Measurements from ENCODE around the gene NUDT7. TPM values are rescaled to one million over a fixed set of nuclear protein-coding genes. Genes with fewer than 3 reads are reported as not detected.

NUDT7 gene
- total RNA-seq, 1 donor, result 5.1 TPM

GRCh38 chr16:77721752-77722308 is 484 bp upstream of the NUDT7 start:
- Histone ChIP-seq H3K9me3 (ENCODE audit: low read depth, low read length) (no peaks in the 10 kb centered on the region), H3K79me2 (ENCODE audit: insufficient read depth, low read length) (no peaks in the 10 kb centered on the region), H2AFZ (ENCODE audit: low read length) (peak overlapping the region; percentile 53), H3K4me2 (ENCODE audit: insufficient read depth, low read length) (peak overlapping the region; percentile 94), H3K4me3 (ENCODE audit: insufficient read depth, low read length) (no peak overlapping the region), H3K36me3 (ENCODE audit: insufficient read depth, low read length) (no peaks in the 10 kb centered on the region), H4K20me1 (ENCODE audit: insufficient read depth, low read length) (no peaks in the 10 kb centered on the region), H3K27ac (ENCODE audit: low read depth, low read length) (no peak overlapping the region), H3K27me3 (ENCODE audit: insufficient read depth, low read length) (no peaks in the 10 kb centered on the region), H3K4me1 (ENCODE audit: insufficient read depth, low read length) (peaks cover 11% of the 10 kb centered on the region)
- no peak for DNase-seq (ENCODE audit: insufficient read length, low spot score, missing footprints)
- TF ChIP-seq, protein P1, sequence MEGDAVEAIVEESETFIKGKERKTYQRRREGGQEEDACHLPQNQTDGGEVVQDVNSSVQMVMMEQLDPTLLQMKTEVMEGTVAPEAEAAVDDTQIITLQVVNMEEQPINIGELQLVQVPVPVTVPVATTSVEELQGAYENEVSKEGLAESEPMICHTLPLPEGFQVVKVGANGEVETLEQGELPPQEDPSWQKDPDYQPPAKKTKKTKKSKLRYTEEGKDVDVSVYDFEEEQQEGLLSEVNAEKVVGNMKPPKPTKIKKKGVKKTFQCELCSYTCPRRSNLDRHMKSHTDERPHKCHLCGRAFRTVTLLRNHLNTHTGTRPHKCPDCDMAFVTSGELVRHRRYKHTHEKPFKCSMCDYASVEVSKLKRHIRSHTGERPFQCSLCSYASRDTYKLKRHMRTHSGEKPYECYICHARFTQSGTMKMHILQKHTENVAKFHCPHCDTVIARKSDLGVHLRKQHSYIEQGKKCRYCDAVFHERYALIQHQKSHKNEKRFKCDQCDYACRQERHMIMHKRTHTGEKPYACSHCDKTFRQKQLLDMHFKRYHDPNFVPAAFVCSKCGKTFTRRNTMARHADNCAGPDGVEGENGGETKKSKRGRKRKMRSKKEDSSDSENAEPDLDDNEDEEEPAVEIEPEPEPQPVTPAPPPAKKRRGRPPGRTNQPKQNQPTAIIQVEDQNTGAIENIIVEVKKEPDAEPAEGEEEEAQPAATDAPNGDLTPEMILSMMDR (IDR thresholded peaks at IDR 0.05; ENCODE audit: extremely low read depth, low read depth, low read length), result no peak

GRCh38 chr16:77723108-77723514 is 797 bp downstream of the NUDT7 start:
- no peaks in the 10 kb centered on the region for H3K9me3 ChIP-seq (ENCODE audit: low read depth, low read length)
- no peaks in the 10 kb centered on the region for H3K27me3 ChIP-seq (ENCODE audit: insufficient read depth, low read length)
- peak overlapping the region; percentile 66 for H3K27ac ChIP-seq (ENCODE audit: low read depth, low read length)
- peak overlapping the region; percentile 85 for H3K4me3 ChIP-seq (ENCODE audit: insufficient read depth, low read length)
- TF ChIP-seq, protein P1 (IDR thresholded peaks at IDR 0.05; ENCODE audit: extremely low read depth, low read depth, low read length), result no peak
- no peak for DNase-seq (ENCODE audit: insufficient read length, low spot score, missing footprints)
- H4K20me1 ChIP-seq (ENCODE audit: insufficient read depth, low read length), result no peaks in the 10 kb centered on the region
- H3K4me1 ChIP-seq (ENCODE audit: insufficient read depth, low read length), result peaks cover 11% of the 10 kb centered on the region
- no peaks in the 10 kb centered on the region for H3K36me3 ChIP-seq (ENCODE audit: insufficient read depth, low read length)
- H3K79me2 ChIP-seq (ENCODE audit: insufficient read depth, low read length), result no peaks in the 10 kb centered on the region
- peak overlapping the region; percentile 94 for H3K4me2 ChIP-seq (ENCODE audit: insufficient read depth, low read length)
- H2AFZ ChIP-seq (ENCODE audit: low read length), result peak overlapping the region; percentile 97

GRCh38 chr16:77724174-77724573 is 1.9 kb downstream of the NUDT7 start:
- Histone ChIP-seq H3K27ac (ENCODE audit: low read depth, low read length) (no peak overlapping the region), H3K4me3 (ENCODE audit: insufficient read depth, low read length) (no peak overlapping the region), H2AFZ (ENCODE audit: low read length) (no peak overlapping the region), H4K20me1 (ENCODE audit: insufficient read depth, low read length) (no peaks in the 10 kb centered on the region), H3K9me3 (ENCODE audit: low read depth, low read length) (no peaks in the 10 kb centered on the region), H3K36me3 (ENCODE audit: insufficient read depth, low read length) (no peaks in the 10 kb centered on the region), H3K4me1 (ENCODE audit: insufficient read depth, low read length) (peaks cover 11% of the 10 kb centered on the region), H3K79me2 (ENCODE audit: insufficient read depth, low read length) (no peaks in the 10 kb centered on the region), H3K4me2 (ENCODE audit: insufficient read depth, low read length) (no peak overlapping the region), H3K27me3 (ENCODE audit: insufficient read depth, low read length) (no peaks in the 10 kb centered on the region)
- TF ChIP-seq, protein P1 (IDR thresholded peaks at IDR 0.05; ENCODE audit: extremely low read depth, low read depth, low read length), result no peak
- DNase-seq (ENCODE audit: insufficient read length, low spot score, missing footprints), result no peak

- no peaks in the 10 kb centered on the region for H4K20me1 ChIP-seq (ENCODE audit: insufficient read depth, low read length)
- H3K4me1 ChIP-seq (ENCODE audit: insufficient read depth, low read length), result peaks cover 9% of the 10 kb centered on the region
- no peak overlapping the region for H3K4me2 ChIP-seq (ENCODE audit: insufficient read depth, low read length)
- no peaks in the 10 kb centered on the region for H3K36me3 ChIP-seq (ENCODE audit: insufficient read depth, low read length)
- H3K79me2 ChIP-seq (ENCODE audit: insufficient read depth, low read length), result no peaks in the 10 kb centered on the region
- no peak overlapping the region for H3K27ac ChIP-seq (ENCODE audit: low read depth, low read length)
- no peak overlapping the region for H3K4me3 ChIP-seq (ENCODE audit: insufficient read depth, low read length)
- H3K27me3 ChIP-seq (ENCODE audit: insufficient read depth, low read length), result no peaks in the 10 kb centered on the region
- H3K9me3 ChIP-seq (ENCODE audit: low read depth, low read length), result no peaks in the 10 kb centered on the region
- no peak overlapping the region for H2AFZ ChIP-seq (ENCODE audit: low read length)
- DNase-seq (ENCODE audit: insufficient read length, low spot score, missing footprints), result no peak
- TF ChIP-seq, protein P1 (IDR thresholded peaks at IDR 0.05; ENCODE audit: extremely low read depth, low read depth, low read length), result no peak
Measured at GRCh38 chr16:77729951-77730350, 7.6 kb downstream of the NUDT7 start.
